Measurements from ENCODE around the gene HAND1.

HAND1 gene

GRCh38 chr5:154428208-154428607 is 49.8 kb downstream of the HAND1 start:
- no peak for DNase-seq
- Histone ChIP-seq H3K27me3 (ENCODE audit: insufficient read depth, low read depth, severe bottlenecking) (no peaks in the 10 kb centered on the region), H3K4me3 (ENCODE audit: low read depth, low read length) (no peak overlapping the region), H3K36me3 (no peaks in the 10 kb centered on the region), H3K27ac (no peak overlapping the region), H3K9me3 (ENCODE audit: severe bottlenecking) (no peaks in the 10 kb centered on the region)
- TF ChIP-seq, protein P1, sequence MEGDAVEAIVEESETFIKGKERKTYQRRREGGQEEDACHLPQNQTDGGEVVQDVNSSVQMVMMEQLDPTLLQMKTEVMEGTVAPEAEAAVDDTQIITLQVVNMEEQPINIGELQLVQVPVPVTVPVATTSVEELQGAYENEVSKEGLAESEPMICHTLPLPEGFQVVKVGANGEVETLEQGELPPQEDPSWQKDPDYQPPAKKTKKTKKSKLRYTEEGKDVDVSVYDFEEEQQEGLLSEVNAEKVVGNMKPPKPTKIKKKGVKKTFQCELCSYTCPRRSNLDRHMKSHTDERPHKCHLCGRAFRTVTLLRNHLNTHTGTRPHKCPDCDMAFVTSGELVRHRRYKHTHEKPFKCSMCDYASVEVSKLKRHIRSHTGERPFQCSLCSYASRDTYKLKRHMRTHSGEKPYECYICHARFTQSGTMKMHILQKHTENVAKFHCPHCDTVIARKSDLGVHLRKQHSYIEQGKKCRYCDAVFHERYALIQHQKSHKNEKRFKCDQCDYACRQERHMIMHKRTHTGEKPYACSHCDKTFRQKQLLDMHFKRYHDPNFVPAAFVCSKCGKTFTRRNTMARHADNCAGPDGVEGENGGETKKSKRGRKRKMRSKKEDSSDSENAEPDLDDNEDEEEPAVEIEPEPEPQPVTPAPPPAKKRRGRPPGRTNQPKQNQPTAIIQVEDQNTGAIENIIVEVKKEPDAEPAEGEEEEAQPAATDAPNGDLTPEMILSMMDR (IDR thresholded peaks at IDR 0.05; ENCODE audit: low read depth, low read length) = no peak
